HEK293T (cell line): ENCODE measurements around the gene PRPF6.

Experiments used
- ELF4 ChIP-seq: fragments of 450-650 bp; IDR thresholded peaks from 2 replicates; pipeline ENCODE4 v1.6.1; 2017; ENCODE audit warnings: antibody characterized with exemption
- LEF1 ChIP-seq: fragments of 450-650 bp; IDR thresholded peaks from 2 replicates; pipeline ENCODE4 v1.6.1; 2017; ENCODE audit warnings: mild to moderate bottlenecking, borderline replicate concordance
- NFRKB ChIP-seq: fragments of 450-650 bp; IDR thresholded peaks from 2 replicates; pipeline ENCODE4 v1.6.1; 2016; ENCODE audit warnings: mild to moderate bottlenecking, moderate library complexity
- PKNOX1 ChIP-seq: fragments of 450-650 bp; IDR thresholded peaks from 2 replicates; pipeline ENCODE4 v1.6.1; 2016
- SP1 ChIP-seq: fragments of 450-650 bp; IDR thresholded peaks from 2 replicates; pipeline ENCODE4 v1.6.1; 2017

DNA sequence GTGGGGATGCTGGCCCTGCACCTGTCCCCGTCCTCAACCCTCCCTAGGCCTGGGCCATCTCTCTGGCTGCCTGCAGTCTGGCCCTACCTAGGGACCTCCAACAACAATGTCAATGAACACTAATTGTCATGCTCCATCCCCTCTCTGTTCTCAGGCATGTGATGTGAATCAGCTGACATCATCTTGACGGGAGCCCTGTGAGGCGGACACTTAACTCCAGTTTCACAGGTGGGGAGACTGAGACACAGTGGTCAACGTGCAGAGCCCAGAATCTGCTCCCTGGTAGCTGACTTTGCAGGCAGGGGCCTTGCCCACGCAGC is 81.3 kb downstream of the PRPF6 start:
- TF ChIP-seq LEF1 (no peak), PKNOX1 (no peak), ELF4 (no peak), SP1 (no peak), NFRKB (no peak)
